ENCODE results near the gene ENTPD7.
"Not testable (repeated sequence)": the region's sequence is repeated elsewhere in the genome, so short reads cannot be mapped to it uniquely, and the experiment has no call there.

Gene ENTPD7

GRCh38 chr10:99693933-99694583 lies 34.7 kb downstream of the ENTPD7 start:
- no peak for DNase-seq

- no peak for DNase-seq
Measured at GRCh38 chr10:99695761-99696160, 36.5 kb downstream of the ENTPD7 start.

- no peak for DNase-seq
Measured at GRCh38 chr10:99698504-99699080, 39.3 kb downstream of the ENTPD7 start.

GRCh38 chr10:99700649-99701048 lies 41.3 kb downstream of the ENTPD7 start:
- DNase-seq = no peak

GRCh38 chr10:99708428-99709012 lies 49.2 kb downstream of the ENTPD7 start:
- DNase-seq = no peak

GRCh38 chr10:99709480-99710229 lies 50.3 kb downstream of the ENTPD7 start:
- no peak for DNase-seq

GRCh38 chr10:99711129-99711719 lies 51.9 kb downstream of the ENTPD7 start:
- no peak for DNase-seq

- no peak for DNase-seq
Measured at GRCh38 chr10:99714446-99714845, 55.1 kb downstream of the ENTPD7 start.

- DNase-seq = no peak
Measured at GRCh38 chr10:99720387-99720786, 61.1 kb downstream of the ENTPD7 start.

- no peak for DNase-seq
Measured at GRCh38 chr10:99730026-99730425, 70.7 kb downstream of the ENTPD7 start.

- no peak for DNase-seq
Measured at GRCh38 chr10:99731306-99732032, 72.2 kb downstream of the ENTPD7 start.

GRCh38 chr10:99732033-99732842 lies 72.9 kb downstream of the ENTPD7 start, which contains the start of the genes COX15 and CUTC:
Gene COX15 (minus strand): TSS chr10:99732127. CDS start chr10:99732049, 78 bp downstream.
Gene CUTC (plus strand): TSS chr10:99732234. CDS start chr10:99732349, 115 bp downstream.
- DNase-seq = peak; percentile 98

GRCh38 chr10:99733366-99733765 lies 74.1 kb downstream of the ENTPD7 start:
- DNase-seq = no peak

GRCh38 chr10:99734111-99734510 lies 74.8 kb downstream of the ENTPD7 start:
- DNase-seq = not testable (repeated sequence)

GRCh38 chr10:99740260-99740659 lies 81.0 kb downstream of the ENTPD7 start:
- DNase-seq = no peak

- DNase-seq = no peak
Measured at GRCh38 chr10:99740933-99741559, 81.7 kb downstream of the ENTPD7 start.

GRCh38 chr10:99742254-99742653 lies 82.9 kb downstream of the ENTPD7 start:
- DNase-seq = no peak

- no peak for DNase-seq
Measured at GRCh38 chr10:99742701-99743100, 83.4 kb downstream of the ENTPD7 start.

GRCh38 chr10:99743841-99744240 lies 84.5 kb downstream of the ENTPD7 start:
- DNase-seq = no peak

- DNase-seq = not testable (repeated sequence)
Measured at GRCh38 chr10:99746166-99746565, 86.9 kb downstream of the ENTPD7 start.

All from right hindlimb (tissue), 1 donor.